ENCODE measurements around the gene CALML5.

DNA sequence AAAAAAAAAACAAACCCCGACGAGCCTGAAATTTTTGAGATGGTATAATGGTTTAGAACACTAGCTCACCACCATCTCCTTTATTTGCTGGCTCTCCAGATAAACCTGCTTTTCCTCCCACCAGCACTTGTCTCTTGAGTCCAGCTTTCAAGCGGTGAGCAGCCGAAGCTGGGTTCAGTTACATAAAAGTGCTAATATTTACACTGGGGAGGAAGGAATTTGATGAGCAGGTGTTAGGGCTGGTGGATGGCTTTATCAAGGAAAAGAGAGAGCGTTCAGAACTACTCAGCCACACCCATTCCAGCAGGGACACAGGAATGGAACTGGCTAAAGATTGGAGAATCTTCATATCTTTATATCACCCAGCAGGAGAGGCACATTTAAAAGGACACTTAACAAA is 18.8 kb upstream of the CALML5 start:
- TF ChIP-seq POLR2AphosphoS5 (IDR thresholded peaks at IDR 0.05) (no peak), CTCF (IDR thresholded peaks at IDR 0.05) (no peak), POLR2A (IDR thresholded peaks at IDR 0.05) (no peak), EP300 (IDR thresholded peaks at IDR 0.05; ENCODE audit: low read depth) (no peak)

All from transverse colon (tissue), 4 donors.